OCI-M1 (cell line): ENCODE measurements around the gene ASCC1.
"Not testable (repeated sequence)": the region's sequence is repeated elsewhere in the genome, so short reads cannot be mapped to it uniquely, and the experiment has no call there.

Experiments
- DNase-seq: peaks from one replicate; lab custom pipeline; 2025; lab: John Stamatoyannopoulos, UW

The ASCC1 gene

GRCh38 chr10:72248468-72249151 is 32.5 kb upstream of the ASCC1 start:
- no peak for DNase-seq

- no peak for DNase-seq
Measured at GRCh38 chr10:72245949-72246525, 30.0 kb upstream of the ASCC1 start.

GRCh38 chr10:72244573-72245038 is 28.5 kb upstream of the ASCC1 start:
- no peak for DNase-seq

GRCh38 chr10:72243822-72244437 is 27.9 kb upstream of the ASCC1 start:
- DNase-seq, result peak; percentile 88

- peak; percentile 57 for DNase-seq
Measured at GRCh38 chr10:72242675-72243074, 26.6 kb upstream of the ASCC1 start.

- no peak for DNase-seq
Measured at GRCh38 chr10:72241691-72242252, 25.7 kb upstream of the ASCC1 start.

GRCh38 chr10:72240371-72240770 is 24.3 kb upstream of the ASCC1 start:
- no peak for DNase-seq

- DNase-seq, result no peak
Measured at GRCh38 chr10:72239409-72239808, 23.3 kb upstream of the ASCC1 start.

- no peak for DNase-seq
Measured at GRCh38 chr10:72238392-72239175, 22.5 kb upstream of the ASCC1 start.

- no peak for DNase-seq
Measured at GRCh38 chr10:72235544-72236279, 19.6 kb upstream of the ASCC1 start.

GRCh38 chr10:72234560-72235095 is 18.6 kb upstream of the ASCC1 start:
- DNase-seq, result no peak

GRCh38 chr10:72233621-72234020 is 17.5 kb upstream of the ASCC1 start:
- DNase-seq, result no peak

- DNase-seq, result no peak
Measured at GRCh38 chr10:72229261-72230251, 13.5 kb upstream of the ASCC1 start.

GRCh38 chr10:72228318-72228751 is 12.3 kb upstream of the ASCC1 start:
- no peak for DNase-seq

GRCh38 chr10:72227826-72228225 is 11.8 kb upstream of the ASCC1 start:
- DNase-seq, result no peak

- DNase-seq, result no peak
Measured at GRCh38 chr10:72226418-72227027, 10.4 kb upstream of the ASCC1 start.

GRCh38 chr10:72224191-72224590 is 8.1 kb upstream of the ASCC1 start:
- not testable (repeated sequence) for DNase-seq

GRCh38 chr10:72223743-72224101 is 7.6 kb upstream of the ASCC1 start:
- DNase-seq, result no peak

GRCh38 chr10:72221278-72221677 is 5.2 kb upstream of the ASCC1 start:
- no peak for DNase-seq

GRCh38 chr10:72220637-72221036 is 4.6 kb upstream of the ASCC1 start:
- no peak for DNase-seq
